ENCODE results near the gene CTDSPL.
"Not testable (repeated sequence)": the region's sequence is repeated elsewhere in the genome, so short reads cannot be mapped to it uniquely, and the experiment has no call there.

CTDSPL gene

DNA sequence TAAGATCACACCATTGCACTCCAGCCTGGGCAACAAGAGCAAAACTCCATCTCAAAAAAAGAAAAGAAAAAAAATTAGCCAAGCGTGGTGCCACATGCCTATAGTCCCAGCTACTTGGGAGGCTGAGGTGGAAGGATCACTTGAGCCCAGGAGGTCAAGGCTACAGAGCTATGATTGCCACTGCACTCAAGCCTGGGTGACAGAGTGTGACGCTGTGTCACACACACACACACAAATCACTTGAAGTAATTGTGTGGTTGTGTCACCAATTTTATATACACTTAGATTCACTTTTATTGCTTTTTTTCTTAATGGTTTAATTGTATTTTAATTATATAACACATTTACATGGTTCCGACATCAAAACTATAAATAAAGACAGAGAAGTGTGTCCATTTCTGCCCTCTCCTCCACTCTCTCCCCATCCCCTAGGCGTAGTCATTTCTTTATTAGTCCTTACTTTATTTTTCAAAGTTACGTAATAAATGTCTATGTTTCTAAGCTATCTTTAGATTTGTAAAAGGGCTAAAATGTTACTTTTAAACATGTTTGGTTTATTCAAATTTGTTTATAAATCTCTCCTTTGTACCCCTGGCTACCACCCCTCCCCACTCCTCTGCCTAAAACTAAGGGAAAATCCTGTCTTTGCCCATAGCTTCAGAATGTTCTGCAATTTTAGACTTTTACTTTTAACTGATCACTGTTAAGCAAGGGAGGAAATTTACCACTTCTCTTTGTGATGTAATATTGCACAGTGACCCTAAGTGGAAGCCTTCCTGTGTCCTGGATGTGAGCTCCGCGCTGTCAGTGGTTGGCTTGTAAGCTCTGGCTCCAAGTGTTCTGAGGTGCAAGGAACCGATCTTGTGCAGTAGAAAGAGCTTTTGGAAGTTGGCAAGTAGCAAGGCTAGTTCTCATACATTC is 118.1 kb downstream of the CTDSPL start:
- no peak overlapping the region for H3K27ac Mint-ChIP-seq (ENCODE audit: low read depth)
- peaks cover 23% of the 10 kb centered on the region for H3K27me3 Mint-ChIP-seq
- peaks cover 3% of the 10 kb centered on the region for H3K4me1 Mint-ChIP-seq
- H3K36me3 Mint-ChIP-seq (ENCODE audit: insufficient read depth): no peaks in the 10 kb centered on the region
- ATAC-seq (replicated peaks; ENCODE audit: extremely low read depth, poor library complexity, severe bottlenecking): no peak
- H3K4me3 Mint-ChIP-seq: no peak overlapping the region
- no peaks in the 10 kb centered on the region for H3K9me3 Mint-ChIP-seq
- DNase-seq (ENCODE audit: low spot score in 2 of 2): no peak

DNA sequence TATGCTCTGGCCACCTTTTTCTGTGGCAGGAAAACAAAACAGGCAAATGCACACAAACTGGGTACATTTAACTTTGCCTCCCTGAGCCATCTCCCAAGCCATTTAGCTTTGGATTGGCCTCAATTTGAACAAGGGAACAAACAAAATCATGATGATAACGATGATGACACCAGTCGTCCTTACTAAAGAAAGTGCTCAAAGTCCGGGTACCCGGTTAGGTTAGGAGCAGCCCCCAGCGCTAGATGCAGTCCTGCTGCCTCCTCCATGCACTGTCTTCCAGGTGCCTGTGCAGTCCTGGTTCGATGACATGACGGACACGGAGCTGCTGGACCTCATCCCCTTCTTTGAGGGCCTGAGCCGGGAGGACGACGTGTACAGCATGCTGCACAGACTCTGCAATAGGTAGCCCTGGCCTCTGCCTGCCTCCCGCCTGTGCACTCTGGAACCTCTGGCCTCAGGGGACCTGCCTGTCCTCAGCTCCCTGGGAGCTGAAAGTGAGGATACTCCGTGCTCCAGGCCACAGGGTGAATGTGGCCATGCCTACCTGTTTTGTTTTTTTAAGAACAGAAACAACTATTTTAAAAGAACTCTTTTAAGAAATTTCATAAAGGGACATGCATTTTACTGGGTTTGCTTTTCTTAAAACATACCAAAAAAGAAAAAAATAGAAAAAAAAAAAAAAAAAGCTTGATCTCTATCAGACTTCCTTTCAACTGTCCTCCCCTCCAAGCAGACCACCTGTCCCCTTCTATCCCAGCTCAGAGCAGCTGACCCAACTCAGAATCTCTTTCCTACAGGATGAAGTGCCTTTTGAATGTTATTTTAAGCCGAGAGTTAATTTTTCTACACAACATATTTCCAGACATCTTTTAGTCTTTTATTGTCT is 119.0 kb downstream of the CTDSPL start:
- Mint-ChIP-seq H3K9me3 (no peaks in the 10 kb centered on the region), H3K4me1 (no peaks in the 10 kb centered on the region), H3K4me3 (no peak overlapping the region), H3K27ac (ENCODE audit: low read depth) (no peak overlapping the region), H3K36me3 (ENCODE audit: insufficient read depth) (no peaks in the 10 kb centered on the region), H3K27me3 (peaks cover 32% of the 10 kb centered on the region)
- ATAC-seq (replicated peaks; ENCODE audit: extremely low read depth, poor library complexity, severe bottlenecking): no peak
- no peak for DNase-seq (ENCODE audit: low spot score in 2 of 2)

DNA sequence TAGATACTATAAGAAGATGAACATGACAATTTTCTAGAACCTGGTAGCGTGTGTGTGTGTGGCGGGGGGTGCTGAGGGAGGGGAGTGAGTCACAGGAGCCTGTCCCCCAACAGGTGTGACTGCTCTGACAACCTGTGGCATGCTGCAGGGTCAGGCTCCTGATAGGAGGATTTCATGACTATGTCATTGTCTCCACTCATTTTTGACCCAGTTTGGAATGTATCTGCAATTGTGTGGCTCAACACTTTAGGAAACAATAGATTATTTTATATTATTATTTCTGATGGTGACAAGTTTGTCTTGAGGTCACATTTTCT is 119.6 kb downstream of the CTDSPL start:
- Mint-ChIP-seq H3K27ac (ENCODE audit: low read depth) (no peak overlapping the region), H3K9me3 (no peaks in the 10 kb centered on the region), H3K4me3 (no peak overlapping the region), H3K4me1 (no peaks in the 10 kb centered on the region), H3K36me3 (ENCODE audit: insufficient read depth) (no peaks in the 10 kb centered on the region), H3K27me3 (peaks cover 35% of the 10 kb centered on the region)
- DNase-seq (ENCODE audit: low spot score in 2 of 2) (no peak), ATAC-seq (replicated peaks; ENCODE audit: extremely low read depth, poor library complexity, severe bottlenecking) (no peak)

DNA sequence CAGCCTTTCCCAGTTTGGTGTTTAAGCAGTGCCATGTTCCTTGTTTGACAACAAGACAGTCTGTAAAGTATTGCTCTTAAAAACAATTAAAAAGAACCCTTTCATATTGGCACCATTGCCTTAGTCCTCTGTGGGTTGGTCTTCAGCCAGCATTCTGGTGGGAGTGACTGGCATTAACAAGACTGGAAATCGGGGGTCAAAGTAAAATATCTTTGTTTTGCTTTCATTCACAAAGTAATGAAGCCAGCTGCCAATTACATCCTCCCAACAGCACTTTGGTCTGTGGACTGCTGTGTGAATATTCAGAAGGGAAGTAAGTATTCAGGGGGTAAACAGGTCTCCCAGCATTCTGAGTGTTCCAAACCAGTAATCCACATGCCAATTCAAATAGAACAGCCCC is 120.7 kb downstream of the CTDSPL start:
- DNase-seq (ENCODE audit: low spot score in 2 of 2) (no peak), ATAC-seq (replicated peaks; ENCODE audit: extremely low read depth, poor library complexity, severe bottlenecking) (no peak)
- Mint-ChIP-seq H3K27me3 (peaks cover 35% of the 10 kb centered on the region), H3K9me3 (no peaks in the 10 kb centered on the region), H3K4me3 (no peak overlapping the region), H3K4me1 (no peaks in the 10 kb centered on the region), H3K27ac (ENCODE audit: low read depth) (no peak overlapping the region), H3K36me3 (ENCODE audit: insufficient read depth) (no peaks in the 10 kb centered on the region)

DNA sequence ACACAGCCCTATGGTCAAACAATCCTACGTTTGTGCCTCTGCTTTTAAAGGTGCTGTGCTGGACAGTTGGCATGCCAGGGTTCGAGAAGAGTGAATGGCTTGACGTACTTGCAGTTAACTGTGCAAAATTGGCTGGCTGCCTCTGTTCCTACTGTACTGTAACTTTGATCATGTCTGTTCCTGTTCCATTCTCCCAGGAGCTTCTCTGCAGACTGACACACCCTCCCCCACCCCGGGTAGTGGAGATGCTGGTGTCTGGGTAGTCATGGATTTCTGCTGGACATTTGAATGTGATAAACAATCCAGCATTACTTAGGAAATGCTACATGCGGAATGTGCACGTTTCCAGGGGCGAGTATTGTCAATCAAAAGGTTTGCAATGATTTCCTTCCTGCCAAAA is 122.4 kb downstream of the CTDSPL start:
- Mint-ChIP-seq H3K27me3 (peaks cover 35% of the 10 kb centered on the region), H3K4me3 (no peak overlapping the region), H3K36me3 (ENCODE audit: insufficient read depth) (no peaks in the 10 kb centered on the region), H3K4me1 (no peaks in the 10 kb centered on the region), H3K9me3 (no peaks in the 10 kb centered on the region), H3K27ac (ENCODE audit: low read depth) (no peak overlapping the region)
- ATAC-seq (replicated peaks; ENCODE audit: extremely low read depth, poor library complexity, severe bottlenecking): no peak
- DNase-seq (ENCODE audit: low spot score in 2 of 2): no peak

DNA sequence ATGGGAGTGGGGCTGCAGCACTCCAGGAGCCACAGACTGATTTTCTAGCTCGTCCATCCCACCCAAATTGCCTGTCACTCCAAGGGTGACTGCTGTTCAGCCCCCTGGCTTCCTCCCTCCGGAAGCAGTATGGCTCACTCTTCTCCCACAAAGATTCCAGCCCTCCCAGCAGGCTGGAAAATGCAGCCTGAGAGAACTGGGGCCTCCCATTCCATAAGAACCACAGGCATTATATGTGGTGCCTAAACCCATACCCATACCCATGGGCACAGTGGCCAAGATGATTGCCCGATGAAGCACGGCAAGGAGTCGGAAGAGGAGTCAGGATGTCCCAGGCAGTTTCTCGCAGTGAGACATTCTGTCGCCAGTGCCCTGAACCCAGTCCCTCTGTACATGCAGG is 122.9 kb downstream of the CTDSPL start:
- DNase-seq (ENCODE audit: low spot score in 2 of 2): no peak
- Mint-ChIP-seq H3K4me1 (no peaks in the 10 kb centered on the region), H3K27ac (ENCODE audit: low read depth) (no peak overlapping the region), H3K9me3 (no peaks in the 10 kb centered on the region), H3K36me3 (ENCODE audit: insufficient read depth) (no peaks in the 10 kb centered on the region), H3K27me3 (peaks cover 35% of the 10 kb centered on the region), H3K4me3 (no peak overlapping the region)
- no peak for ATAC-seq (replicated peaks; ENCODE audit: extremely low read depth, poor library complexity, severe bottlenecking)

DNA sequence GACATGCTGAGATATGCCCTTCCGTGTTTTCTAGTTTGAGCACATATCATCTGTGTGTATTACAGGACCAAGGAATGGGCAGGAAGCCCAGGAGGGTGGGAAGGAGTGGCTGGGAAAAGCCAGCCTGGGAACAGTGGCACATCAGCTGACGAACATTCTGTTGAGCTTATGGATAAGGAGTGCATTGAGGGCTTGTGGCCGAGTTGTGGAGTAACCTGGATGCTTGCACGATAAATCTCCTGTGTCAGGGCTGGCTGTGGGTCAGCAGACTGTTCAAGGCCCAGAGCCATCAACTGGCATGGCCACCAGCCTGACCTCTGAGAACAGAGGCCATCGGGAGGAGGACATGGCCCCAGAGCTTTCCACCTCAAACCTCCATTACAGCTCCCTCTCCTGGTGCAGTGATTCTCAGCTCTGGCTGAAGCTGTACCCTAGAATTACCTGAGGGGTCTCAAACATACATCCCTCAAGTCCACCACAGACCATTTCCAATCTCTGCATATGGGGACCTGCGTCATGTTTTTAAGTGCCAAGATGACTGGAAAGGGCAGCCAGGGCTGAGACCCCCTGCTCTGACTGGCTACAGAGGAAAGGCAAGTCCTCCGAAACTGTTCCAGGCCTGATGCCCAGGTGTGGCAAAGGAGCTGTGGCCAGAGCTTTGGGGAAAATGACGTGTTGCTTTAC is 124.1 kb downstream of the CTDSPL start:
- no peak for ATAC-seq (replicated peaks; ENCODE audit: extremely low read depth, poor library complexity, severe bottlenecking)
- H3K27me3 Mint-ChIP-seq: peaks cover 25% of the 10 kb centered on the region

DNA sequence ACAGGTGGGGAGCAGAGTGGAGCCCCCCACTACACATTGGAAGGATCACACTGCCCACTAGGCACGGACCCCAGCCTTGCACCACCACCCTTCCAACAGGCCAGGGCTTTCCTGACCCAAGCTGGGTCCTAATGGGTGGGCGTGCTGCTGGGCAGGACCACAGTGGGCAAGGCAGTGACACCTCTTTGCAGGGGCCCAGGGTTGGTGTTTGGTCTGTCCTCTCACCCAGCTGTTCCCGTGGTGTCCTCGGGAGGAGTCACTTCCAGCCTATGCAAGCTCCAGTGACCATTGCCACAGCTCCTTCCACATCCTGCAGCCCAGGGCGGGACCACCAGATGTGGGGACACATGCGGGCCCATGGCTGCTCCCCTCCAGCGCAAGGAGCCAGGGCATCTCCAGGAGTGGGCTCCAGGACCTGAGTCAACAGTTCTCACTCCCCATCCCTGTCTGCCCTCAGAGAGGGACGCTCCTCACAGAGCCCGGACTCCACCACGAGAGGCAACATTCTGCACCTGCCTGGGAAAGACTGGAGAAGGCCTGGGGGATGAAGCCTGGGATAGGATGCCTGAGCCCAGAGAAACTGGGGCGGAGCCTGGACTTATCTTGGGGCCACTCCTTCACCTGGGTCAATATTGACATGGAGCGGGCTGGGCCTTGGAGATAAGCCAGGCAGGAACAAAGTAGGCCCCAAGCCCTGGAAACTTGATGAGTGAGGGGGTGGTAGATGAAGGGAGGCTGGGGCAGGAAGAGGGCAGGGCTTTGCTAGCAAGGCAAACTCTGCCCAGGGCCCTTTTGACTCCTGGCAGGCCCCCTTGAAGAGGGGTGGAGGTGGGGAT is 125.0 kb downstream of the CTDSPL start:
- Mint-ChIP-seq H3K4me1 (no peaks in the 10 kb centered on the region), H3K27ac (ENCODE audit: low read depth) (no peak overlapping the region), H3K9me3 (no peaks in the 10 kb centered on the region), H3K36me3 (ENCODE audit: insufficient read depth) (peaks cover 2% of the 10 kb centered on the region), H3K27me3 (peaks cover 18% of the 10 kb centered on the region), H3K4me3 (no peak overlapping the region)
- ATAC-seq (replicated peaks; ENCODE audit: extremely low read depth, poor library complexity, severe bottlenecking) (no peak), DNase-seq (ENCODE audit: low spot score in 2 of 2) (no peak)

More for the DNA sequence above, 124.1 kb downstream of the CTDSPL start:
- no peaks in the 10 kb centered on the region for H3K9me3 Mint-ChIP-seq
- peaks cover 2% of the 10 kb centered on the region for H3K36me3 Mint-ChIP-seq (ENCODE audit: insufficient read depth)
- no peak overlapping the region for H3K27ac Mint-ChIP-seq (ENCODE audit: low read depth)
- no peak for DNase-seq (ENCODE audit: low spot score in 2 of 2)
- no peak overlapping the region for H3K4me3 Mint-ChIP-seq
- no peaks in the 10 kb centered on the region for H3K4me1 Mint-ChIP-seq

DNA sequence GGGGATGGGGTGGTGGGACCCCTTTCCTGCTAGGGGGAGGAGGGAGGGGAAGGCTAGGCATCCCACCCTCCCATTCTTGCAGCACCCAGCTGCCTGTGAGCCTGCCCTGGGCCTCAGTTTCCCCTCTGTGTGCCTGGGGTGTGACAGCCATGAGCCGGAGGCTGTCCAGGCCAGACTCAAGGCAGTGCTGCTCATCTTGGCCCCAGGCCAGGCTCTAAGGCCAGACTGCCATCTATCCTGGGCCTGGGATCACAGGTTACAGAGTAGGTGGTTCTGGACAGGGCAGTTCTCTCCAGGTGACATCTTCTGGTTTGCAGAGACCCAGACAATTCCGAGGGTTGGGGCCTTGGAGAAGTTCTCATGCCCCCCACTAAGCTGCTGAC is 125.6 kb downstream of the CTDSPL start:
- H3K4me1 Mint-ChIP-seq: no peaks in the 10 kb centered on the region
- peaks cover 2% of the 10 kb centered on the region for H3K36me3 Mint-ChIP-seq (ENCODE audit: insufficient read depth)
- no peak for DNase-seq (ENCODE audit: low spot score in 2 of 2)
- no peak overlapping the region for H3K4me3 Mint-ChIP-seq
- ATAC-seq (replicated peaks; ENCODE audit: extremely low read depth, poor library complexity, severe bottlenecking): no peak
- H3K9me3 Mint-ChIP-seq: no peaks in the 10 kb centered on the region
- H3K27me3 Mint-ChIP-seq: peaks cover 18% of the 10 kb centered on the region
- H3K27ac Mint-ChIP-seq (ENCODE audit: low read depth): no peak overlapping the region

DNA sequence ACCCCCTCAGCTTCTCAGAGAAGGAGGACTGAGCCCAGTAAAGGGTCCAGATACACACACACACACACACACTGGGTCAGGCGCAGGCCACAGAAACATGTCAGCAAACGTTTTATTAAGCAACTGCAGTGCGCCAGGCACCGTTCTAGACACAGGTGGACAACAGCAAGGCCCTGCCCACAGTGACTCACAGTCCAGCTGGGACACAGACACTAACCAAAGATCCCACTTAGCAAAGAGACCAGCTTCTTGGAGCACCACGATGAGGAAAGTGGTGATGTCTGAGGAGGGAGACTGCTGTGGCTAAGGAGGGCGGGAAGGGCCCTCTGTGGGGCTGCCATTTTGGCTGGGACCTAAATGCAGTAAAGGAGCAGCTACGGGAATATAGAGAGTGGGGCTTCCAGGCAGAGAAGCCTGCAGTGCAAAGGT is 126.1 kb downstream of the CTDSPL start:
- Mint-ChIP-seq H3K27ac (ENCODE audit: low read depth) (no peak overlapping the region), H3K36me3 (ENCODE audit: insufficient read depth) (peaks cover 2% of the 10 kb centered on the region), H3K4me3 (no peak overlapping the region), H3K27me3 (peaks cover 18% of the 10 kb centered on the region), H3K9me3 (no peaks in the 10 kb centered on the region), H3K4me1 (no peaks in the 10 kb centered on the region)
- ATAC-seq (replicated peaks; ENCODE audit: extremely low read depth, poor library complexity, severe bottlenecking) (no peak), DNase-seq (ENCODE audit: low spot score in 2 of 2) (no peak)

DNA sequence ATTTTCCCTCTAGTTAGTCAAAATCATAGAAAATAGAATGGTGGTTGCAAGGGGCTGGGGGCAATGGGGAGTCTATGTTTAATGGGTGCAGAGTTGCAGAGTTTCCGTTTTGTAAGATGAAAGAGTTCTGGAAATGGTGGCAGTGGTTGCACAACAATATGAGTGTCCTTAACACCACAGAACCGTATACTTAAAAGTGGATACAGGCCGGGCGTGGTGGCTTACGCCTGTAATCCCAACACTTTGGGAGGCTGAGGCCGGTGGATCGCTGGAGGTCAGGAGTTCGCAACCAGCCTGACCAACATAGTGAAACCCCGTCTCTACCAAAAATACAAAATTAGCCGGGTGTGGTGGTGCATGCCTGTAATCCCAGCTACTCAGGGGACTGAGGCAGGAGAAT is 126.7 kb downstream of the CTDSPL start:
- not testable (repeated sequence) for H3K9me3 Mint-ChIP-seq; H3K27ac Mint-ChIP-seq (ENCODE audit: low read depth); H3K4me1 Mint-ChIP-seq; H3K36me3 Mint-ChIP-seq (ENCODE audit: insufficient read depth); DNase-seq (ENCODE audit: low spot score in 2 of 2); ATAC-seq (replicated peaks; ENCODE audit: extremely low read depth, poor library complexity, severe bottlenecking); H3K4me3 Mint-ChIP-seq
- peaks cover 18% of the 10 kb centered on the region for H3K27me3 Mint-ChIP-seq
